ENCODE measurements around the gene S100PBP.
"Not testable (repeated sequence)": the region's sequence is repeated elsewhere in the genome, so short reads cannot be mapped to it uniquely, and the experiment has no call there.

The S100PBP gene

DNA sequence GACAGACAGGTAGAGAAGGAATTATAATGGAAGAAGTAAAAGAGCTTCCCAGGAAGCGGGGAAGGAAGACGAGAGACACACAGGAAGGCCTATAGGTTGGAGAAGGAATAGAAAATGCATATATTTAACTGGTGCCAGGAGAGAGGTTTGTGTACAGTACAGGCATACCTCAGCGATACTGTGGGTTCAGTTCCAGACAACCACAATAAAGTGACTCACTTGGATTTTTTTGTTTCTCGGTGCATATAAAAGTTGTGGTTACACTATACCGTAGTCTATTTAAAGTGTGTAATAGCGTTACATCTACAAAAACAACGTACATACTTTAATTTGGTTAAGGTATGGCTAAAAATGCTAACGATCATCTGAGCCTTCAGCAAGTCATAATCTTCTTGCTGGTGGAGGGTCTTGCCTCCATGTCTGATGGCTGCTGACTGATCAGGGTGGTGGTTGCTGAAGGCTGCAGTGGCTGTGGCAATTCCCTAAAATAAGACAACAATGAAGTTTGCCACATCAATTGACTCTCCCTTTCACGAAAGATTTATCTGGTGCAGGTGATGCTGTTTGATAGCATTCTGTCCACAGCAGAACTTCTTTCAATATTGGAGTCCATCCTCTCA lies 16.2 kb upstream of the S100PBP start:
- no peaks in the 10 kb centered on the region for H3K9me3 Mint-ChIP-seq
- peak overlapping the region; percentile 92 for H3K27ac Mint-ChIP-seq
- H3K36me3 Mint-ChIP-seq (ENCODE audit: low read depth), result peaks cover 89% of the 10 kb centered on the region
- peak overlapping the region; percentile 49 for H3K4me3 Mint-ChIP-seq
- peak; percentile 48 for DNase-seq
- H3K4me1 Mint-ChIP-seq (ENCODE audit: low read depth), result peaks cover 63% of the 10 kb centered on the region
- no peaks in the 10 kb centered on the region for H3K27me3 Mint-ChIP-seq

DNA sequence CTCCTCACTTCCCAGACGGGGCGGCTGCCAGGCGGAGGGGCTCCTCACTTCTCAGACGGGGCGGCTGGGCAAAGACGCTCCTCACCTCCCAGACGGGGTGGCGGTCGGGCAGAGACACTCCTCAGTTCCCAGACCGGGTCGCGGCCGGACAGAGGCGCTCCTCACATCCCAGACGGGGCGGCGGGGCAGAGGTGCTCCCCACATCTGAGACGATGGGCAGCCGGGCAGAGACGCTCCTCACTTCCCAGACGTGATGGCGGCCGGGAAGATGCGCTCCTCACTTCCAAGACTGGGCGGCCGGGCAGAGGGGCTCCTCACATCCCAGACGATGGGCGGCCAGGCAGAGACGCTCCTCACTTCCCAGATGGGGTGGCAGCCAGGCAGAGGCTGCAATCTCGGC lies 13.0 kb upstream of the S100PBP start:
- peaks cover 47% of the 10 kb centered on the region for H3K4me1 Mint-ChIP-seq (ENCODE audit: low read depth)
- not testable (repeated sequence) for H3K27ac Mint-ChIP-seq, DNase-seq, H3K27me3 Mint-ChIP-seq, H3K4me3 Mint-ChIP-seq, H3K9me3 Mint-ChIP-seq
- peaks cover 94% of the 10 kb centered on the region for H3K36me3 Mint-ChIP-seq (ENCODE audit: low read depth)

DNA sequence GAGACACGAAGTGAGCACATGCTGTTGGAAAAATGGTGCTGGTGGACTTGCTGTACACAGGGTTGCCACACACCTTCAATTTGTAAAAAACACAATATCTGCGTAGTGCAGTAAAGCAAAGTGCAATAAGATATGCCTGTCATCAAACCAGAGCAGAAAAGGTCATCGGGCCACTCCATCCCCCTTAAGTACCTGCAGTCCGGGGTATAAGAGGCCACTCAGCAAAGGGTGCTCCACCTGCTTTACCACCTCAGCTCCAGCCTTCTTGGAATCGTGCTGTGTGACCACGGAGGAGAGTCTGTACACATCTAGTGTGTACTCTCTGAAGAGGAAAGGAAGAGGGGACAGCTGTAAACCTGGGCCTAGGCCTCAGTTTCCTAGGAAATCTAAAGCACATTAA lies 11.2 kb upstream of the S100PBP start:
- peaks cover 43% of the 10 kb centered on the region for H3K4me1 Mint-ChIP-seq (ENCODE audit: low read depth)
- H3K27ac Mint-ChIP-seq, result no peak overlapping the region
- H3K36me3 Mint-ChIP-seq (ENCODE audit: low read depth), result peaks cover 95% of the 10 kb centered on the region
- no peaks in the 10 kb centered on the region for H3K9me3 Mint-ChIP-seq
- no peak overlapping the region for H3K4me3 Mint-ChIP-seq
- DNase-seq, result no peak
- H3K27me3 Mint-ChIP-seq, result no peaks in the 10 kb centered on the region

DNA sequence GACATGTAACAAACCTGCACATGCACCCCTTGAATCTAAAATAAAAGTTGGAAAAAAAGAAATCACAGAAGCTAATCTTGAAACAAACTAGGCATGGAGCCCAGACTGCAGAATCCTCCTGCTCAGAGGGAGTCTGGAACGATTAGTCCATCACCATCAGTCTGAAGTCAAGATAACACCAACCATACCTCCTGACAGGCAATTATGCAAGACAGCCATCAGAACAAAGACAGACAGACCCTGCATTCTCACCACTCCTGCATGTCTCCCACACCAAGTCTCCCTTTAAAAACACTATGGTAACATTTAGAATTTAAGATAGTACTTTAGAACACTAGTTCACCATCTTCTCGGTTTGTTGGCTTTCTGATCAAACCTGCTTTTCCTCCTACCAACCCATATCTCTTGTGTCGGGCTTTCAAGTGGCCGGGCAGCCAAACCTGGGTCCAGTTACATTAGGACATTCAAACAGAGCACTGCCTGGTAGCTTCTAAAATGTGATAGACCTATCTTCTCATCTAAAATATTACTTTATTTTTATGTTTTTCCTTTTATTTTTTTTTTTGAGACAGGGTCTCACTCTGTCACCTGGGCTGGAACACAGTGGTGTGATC lies 10.4 kb upstream of the S100PBP start:
- Mint-ChIP-seq H3K27me3 (no peaks in the 10 kb centered on the region), H3K4me3 (no peak overlapping the region), H3K27ac (no peak overlapping the region), H3K4me1 (ENCODE audit: low read depth) (peaks cover 46% of the 10 kb centered on the region), H3K36me3 (ENCODE audit: low read depth) (peaks cover 97% of the 10 kb centered on the region), H3K9me3 (no peaks in the 10 kb centered on the region)
- DNase-seq, result no peak

DNA sequence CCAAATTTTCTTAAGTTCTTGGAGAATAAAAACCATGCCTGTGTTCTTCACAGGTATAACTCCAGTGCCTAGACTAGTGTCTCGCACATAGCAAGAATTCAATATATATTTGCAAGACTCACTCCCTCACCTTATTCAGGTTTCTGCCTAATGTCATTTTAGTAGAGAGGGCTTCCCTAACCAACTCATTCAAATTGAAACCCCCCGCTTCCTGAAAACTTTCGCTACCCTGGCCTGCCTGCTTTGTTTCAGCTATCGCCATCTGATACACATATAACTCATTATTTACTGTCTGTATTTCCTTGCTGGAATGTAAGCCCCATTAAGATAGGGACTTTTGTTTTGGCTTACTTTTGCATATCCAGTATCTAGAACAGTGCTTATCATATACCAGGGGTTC lies 8.9 kb upstream of the S100PBP start:
- Mint-ChIP-seq H3K27me3 (no peaks in the 10 kb centered on the region), H3K9me3 (no peaks in the 10 kb centered on the region), H3K27ac (no peak overlapping the region), H3K4me3 (no peak overlapping the region), H3K4me1 (ENCODE audit: low read depth) (peaks cover 46% of the 10 kb centered on the region), H3K36me3 (ENCODE audit: low read depth) (peaks cover 97% of the 10 kb centered on the region)
- DNase-seq, result no peak

DNA sequence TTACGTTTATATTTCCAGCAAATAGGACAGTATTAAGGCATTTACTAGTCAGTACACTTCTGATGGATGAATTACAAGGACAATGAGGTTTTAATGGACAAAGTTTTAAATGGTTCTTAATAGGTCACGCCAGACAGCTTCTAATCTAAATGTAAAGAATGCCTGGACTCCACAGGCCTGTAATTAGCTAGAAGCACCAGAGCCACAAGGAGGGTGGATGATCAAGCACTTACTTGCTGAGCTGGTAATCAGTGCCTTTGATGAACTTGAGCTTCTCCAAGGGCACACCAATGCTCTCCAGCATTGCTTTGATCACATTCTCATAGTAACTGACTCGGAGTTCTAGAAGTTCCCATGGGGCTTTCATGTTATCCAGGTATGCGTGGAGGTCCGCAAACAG lies 7.1 kb upstream of the S100PBP start:
- no peaks in the 10 kb centered on the region for H3K27me3 Mint-ChIP-seq
- peaks cover 100% of the 10 kb centered on the region for H3K36me3 Mint-ChIP-seq (ENCODE audit: low read depth)
- peaks cover 62% of the 10 kb centered on the region for H3K4me1 Mint-ChIP-seq (ENCODE audit: low read depth)
- H3K27ac Mint-ChIP-seq, result no peak overlapping the region
- H3K4me3 Mint-ChIP-seq, result no peak overlapping the region
- no peak for DNase-seq
- no peaks in the 10 kb centered on the region for H3K9me3 Mint-ChIP-seq

DNA sequence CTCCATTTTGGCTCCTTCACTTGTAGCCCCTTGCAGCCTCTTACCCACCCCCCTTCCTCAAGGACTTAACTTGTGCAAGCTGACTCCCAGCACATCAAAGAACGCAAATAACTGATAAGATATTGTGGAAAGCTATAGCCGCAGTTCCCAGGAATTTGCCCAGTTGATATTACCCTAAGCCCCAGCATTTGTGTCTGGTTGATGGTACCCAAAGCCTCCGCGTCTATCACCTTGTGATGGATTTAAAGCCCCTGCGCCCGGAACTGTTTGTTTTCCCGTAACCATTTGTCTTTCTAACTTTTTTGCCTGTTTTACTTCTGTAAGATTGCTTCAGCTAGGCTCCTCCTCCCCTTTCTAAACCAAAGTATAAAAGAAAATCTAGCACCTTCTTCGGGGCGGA lies 6.2 kb upstream of the S100PBP start:
- Mint-ChIP-seq H3K27me3 (no peaks in the 10 kb centered on the region), H3K36me3 (ENCODE audit: low read depth) (peaks cover 100% of the 10 kb centered on the region), H3K27ac (no peak overlapping the region), H3K4me1 (ENCODE audit: low read depth) (peaks cover 65% of the 10 kb centered on the region), H3K9me3 (no peaks in the 10 kb centered on the region), H3K4me3 (no peak overlapping the region)
- DNase-seq, result no peak

DNA sequence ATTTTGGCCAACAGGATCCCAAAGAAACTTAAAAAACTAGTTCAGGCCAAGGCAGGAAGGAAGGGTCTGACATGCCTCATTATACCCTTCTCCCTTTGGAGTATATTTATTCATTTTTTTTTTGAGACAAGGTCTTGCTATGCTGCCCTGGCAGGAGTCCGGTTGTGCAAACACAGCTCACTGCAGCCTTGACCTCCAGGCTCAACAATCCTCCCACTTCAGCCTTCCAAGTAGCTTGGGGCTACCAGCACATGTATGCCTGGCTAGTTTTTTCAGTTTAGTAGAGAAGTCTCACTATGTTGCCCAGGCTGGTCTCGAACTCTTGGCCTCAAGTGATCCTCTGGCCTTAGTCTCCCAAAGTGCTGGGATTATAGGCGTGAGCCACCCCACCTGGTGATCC lies 5.5 kb upstream of the S100PBP start:
- Mint-ChIP-seq H3K27ac (no peak overlapping the region), H3K36me3 (ENCODE audit: low read depth) (peaks cover 100% of the 10 kb centered on the region), H3K4me1 (ENCODE audit: low read depth) (peaks cover 65% of the 10 kb centered on the region)

DNA sequence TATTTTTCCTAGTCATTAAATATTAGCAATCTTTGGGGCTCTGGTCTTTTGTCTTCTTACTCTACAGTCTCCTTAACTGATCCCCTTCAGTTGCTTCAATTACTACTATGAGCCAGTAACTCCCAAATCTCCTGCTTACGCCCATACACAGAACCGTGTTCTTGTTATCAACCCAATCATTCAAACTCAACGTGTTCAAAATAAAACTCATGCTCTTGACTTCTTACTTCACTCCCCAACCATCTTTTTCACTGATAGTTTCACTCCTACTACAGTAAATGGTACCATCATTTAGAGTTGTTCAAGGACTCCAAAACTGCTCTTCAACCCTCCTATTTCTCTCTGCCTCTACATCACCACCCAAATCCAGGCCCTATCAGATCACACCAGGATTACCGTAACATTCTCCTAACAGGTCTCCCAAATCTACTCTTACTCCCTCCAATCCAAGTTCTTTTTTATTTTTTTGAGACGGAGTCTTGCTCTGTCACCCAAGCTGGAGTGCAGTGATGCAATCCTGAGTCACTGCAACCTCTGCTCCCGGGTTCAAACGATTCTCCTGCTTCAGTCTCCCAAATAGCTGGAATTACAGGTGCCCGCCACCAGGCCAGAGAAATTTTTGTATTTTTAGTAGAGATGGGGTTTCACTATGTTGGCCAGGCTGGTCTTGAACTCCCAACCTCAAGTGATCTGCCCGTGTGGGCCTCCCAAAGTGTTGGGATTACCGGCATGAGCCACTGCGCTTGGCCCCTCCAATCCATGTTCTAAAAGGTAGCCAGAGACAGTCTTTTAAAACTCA lies 3.3 kb upstream of the S100PBP start:
- DNase-seq, result no peak
- H3K27me3 Mint-ChIP-seq, result no peaks in the 10 kb centered on the region
- no peaks in the 10 kb centered on the region for H3K9me3 Mint-ChIP-seq
- peak overlapping the region; percentile 81 for H3K27ac Mint-ChIP-seq
- peak overlapping the region; percentile 94 for H3K4me3 Mint-ChIP-seq
- H3K4me1 Mint-ChIP-seq (ENCODE audit: low read depth), result peaks cover 68% of the 10 kb centered on the region
- peaks cover 87% of the 10 kb centered on the region for H3K36me3 Mint-ChIP-seq (ENCODE audit: low read depth)

More for the DNA sequence above, 5.5 kb upstream of the S100PBP start:
- H3K27me3 Mint-ChIP-seq, result no peaks in the 10 kb centered on the region
- no peak overlapping the region for H3K4me3 Mint-ChIP-seq
- H3K9me3 Mint-ChIP-seq, result no peaks in the 10 kb centered on the region
- DNase-seq, result no peak

DNA sequence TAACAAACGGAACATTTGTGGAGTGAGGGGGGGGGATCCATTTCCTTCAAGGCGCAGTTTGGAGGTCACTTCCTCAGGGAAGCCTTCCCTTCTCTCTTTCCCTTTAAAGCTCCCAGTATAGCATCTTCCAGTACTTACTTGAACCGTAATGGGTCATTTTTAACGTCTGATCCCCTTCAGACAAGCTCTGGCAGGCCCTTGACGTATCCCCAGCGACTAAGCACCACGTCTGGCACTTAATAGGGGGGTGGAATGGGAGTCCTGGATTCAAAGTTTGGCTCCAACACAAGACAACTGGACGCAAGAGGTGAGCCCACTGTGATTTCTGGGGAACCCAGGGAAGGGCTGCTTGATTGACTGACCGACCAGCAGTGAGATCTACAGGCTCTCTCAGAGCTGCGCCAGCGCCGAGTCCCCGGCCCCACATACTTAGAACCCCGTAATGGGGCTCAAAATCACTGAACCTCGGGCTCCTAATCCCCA lies 736 bp upstream of the S100PBP start:
- Mint-ChIP-seq H3K4me1 (ENCODE audit: low read depth) (peaks cover 57% of the 10 kb centered on the region), H3K4me3 (peak overlapping the region; percentile 94), H3K27me3 (no peaks in the 10 kb centered on the region), H3K36me3 (ENCODE audit: low read depth) (peaks cover 64% of the 10 kb centered on the region), H3K27ac (peak overlapping the region; percentile 96), H3K9me3 (no peaks in the 10 kb centered on the region)
- DNase-seq, result no peak

DNA sequence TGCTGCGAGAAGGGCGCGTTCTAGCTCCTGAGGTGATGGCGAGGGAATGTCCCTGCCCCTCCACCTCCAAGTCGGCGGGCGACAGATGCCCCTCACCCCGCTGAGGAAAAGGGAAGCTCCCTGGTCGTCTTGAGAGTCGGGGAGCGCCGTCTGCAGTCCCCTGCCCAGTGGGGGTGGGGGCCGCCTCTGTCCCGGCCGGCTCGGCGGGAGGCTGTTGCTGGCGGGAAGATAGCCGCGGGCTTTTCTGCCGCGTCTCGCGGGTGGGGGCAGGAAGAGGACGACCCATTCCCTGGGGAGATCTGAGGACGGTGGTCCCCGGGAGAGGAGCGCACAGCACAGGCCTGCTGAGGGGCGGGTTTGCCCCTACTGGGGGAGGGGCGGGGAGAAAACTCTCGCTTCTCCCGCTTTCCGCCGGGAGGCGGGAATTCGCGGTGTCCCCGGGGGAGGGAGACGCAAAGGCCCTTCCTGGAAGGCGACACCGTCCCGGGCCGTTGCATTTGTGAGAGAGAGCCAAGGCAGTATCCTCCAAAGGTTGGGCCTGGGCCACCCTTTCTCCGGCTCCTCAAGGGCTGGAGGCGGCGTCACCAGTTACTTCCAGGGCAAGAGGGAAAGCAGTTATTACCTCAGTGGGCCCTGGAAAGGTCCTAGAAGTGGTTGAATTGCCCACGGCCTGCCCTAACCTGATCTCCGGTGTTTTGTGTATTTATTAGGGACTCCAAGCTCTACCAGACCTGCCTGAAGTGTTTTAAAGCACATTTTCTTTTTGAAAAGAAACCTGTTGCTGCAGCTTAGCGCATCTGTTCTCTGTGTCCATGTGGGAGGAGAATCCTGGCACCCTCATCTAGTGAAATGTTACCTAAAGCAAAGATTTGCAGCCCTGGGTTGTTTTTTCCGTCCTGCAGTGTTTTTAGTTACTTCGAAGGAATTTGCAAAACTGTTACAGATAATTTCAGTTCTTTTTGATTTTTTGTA lies 648 bp downstream of the S100PBP start:
- peak overlapping the region; percentile 96 for H3K27ac Mint-ChIP-seq
- peaks cover 53% of the 10 kb centered on the region for H3K36me3 Mint-ChIP-seq (ENCODE audit: low read depth)
- H3K27me3 Mint-ChIP-seq, result no peaks in the 10 kb centered on the region
- H3K9me3 Mint-ChIP-seq, result no peaks in the 10 kb centered on the region
- H3K4me3 Mint-ChIP-seq, result peak overlapping the region; percentile 94
- H3K4me1 Mint-ChIP-seq (ENCODE audit: low read depth), result peaks cover 50% of the 10 kb centered on the region
- peak; percentile 67 for DNase-seq

DNA sequence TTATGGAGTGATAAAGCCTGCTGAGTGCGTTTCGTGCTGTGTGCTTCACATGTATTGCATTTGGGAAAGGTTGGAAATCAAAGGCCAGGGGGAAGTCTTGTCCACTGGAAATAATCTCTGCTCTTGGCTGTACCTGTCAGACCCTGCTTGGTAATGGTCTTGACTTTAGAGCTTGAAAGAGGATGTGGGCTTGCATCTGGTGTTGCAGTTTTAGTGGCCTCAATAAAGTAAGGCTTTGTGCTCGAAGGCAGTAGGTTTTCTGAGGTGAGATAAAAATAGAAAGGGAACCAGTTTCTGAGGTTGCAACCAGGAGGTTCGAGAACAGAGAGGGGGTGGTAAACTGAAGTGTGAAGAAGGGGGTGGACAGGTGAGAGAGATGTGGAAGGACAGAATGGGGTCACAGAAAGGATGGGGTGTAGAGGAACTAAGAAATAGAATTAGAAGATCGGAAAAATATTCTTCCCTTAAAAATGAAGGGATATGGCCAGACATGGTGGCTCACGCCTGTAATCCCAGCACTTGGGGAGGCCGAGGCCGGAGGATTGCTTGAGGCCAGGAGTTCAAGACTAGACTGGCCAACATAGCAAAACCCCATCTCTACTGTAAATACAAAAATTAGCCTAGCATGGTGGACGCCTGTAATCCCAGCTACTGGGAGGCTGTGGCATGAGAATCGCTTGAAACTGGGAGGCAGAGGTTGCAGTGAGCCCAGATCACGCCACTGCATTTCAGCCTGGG lies 1.5 kb downstream of the S100PBP start:
- H3K4me3 Mint-ChIP-seq, result peak overlapping the region; percentile 94
- DNase-seq, result no peak
- H3K9me3 Mint-ChIP-seq, result no peaks in the 10 kb centered on the region
- peaks cover 41% of the 10 kb centered on the region for H3K4me1 Mint-ChIP-seq (ENCODE audit: low read depth)
- H3K36me3 Mint-ChIP-seq (ENCODE audit: low read depth), result peaks cover 49% of the 10 kb centered on the region
- H3K27me3 Mint-ChIP-seq, result no peaks in the 10 kb centered on the region
- peak overlapping the region; percentile 96 for H3K27ac Mint-ChIP-seq

DNA sequence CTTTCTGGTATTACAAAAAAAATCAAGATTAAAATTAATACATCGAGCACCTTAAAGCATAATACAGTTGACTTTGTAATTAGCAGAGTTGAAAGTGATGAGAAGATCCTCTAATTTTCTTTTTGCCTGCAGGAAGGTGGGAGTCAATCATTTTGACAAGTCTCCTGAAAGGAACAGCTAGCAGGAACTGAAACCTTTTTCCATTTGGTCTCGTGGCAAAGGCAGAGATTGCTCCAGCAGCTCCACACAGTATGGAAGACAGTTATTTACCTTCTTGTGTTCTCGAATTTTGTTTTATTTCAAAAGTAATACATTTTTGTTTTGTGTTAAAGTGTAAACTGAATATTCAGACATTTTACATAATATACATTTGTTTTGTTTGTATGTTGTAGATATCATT lies 7.7 kb downstream of the S100PBP start:
- no peaks in the 10 kb centered on the region for H3K27me3 Mint-ChIP-seq
- H3K4me1 Mint-ChIP-seq (ENCODE audit: low read depth), result peaks cover 24% of the 10 kb centered on the region
- H3K36me3 Mint-ChIP-seq (ENCODE audit: low read depth), result peaks cover 63% of the 10 kb centered on the region
- H3K27ac Mint-ChIP-seq, result no peak overlapping the region
- H3K4me3 Mint-ChIP-seq, result no peak overlapping the region
- no peak for DNase-seq
- no peaks in the 10 kb centered on the region for H3K9me3 Mint-ChIP-seq

All from activated T-cell treated with anti-CD3 and anti-CD28 coated beads, Interleukin-2, amount 50 U/mL, for 24 hours (primary cell).